ENCODE measurements around the gene NEGR1. TPM values are rescaled to one million over a fixed set of nuclear protein-coding genes. Genes with fewer than 3 reads are reported as not detected.

The NEGR1 gene
- total RNA-seq, 4 donors from 2014 or later: 0.49 to 8.8 (median 2.7) TPM

DNA sequence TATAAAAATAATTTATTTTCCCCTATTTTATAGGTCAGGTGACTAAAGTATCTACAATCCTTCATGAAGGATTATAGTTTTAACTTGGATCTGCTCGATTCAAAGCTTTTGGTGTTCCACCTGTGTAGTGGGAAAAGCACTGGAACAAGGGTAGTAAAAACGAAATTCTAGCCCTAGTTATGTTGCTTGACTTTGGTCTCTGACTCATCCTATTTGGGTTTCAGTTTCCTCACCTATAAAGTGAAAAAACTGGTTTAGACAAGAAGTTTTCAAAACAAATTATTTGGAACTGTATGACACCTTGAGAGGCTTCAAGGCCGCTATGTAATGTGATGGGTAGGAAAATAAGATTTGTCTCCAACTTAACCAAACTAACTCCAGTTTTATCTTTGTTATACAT lies 696.3 kb downstream of the NEGR1 start:
- intact Hi-C loops (cut with DNase I): no loop called here
- Histone ChIP-seq H3K4me1 (no peaks in the 10 kb centered on the region), H3K27me3 (no peaks in the 10 kb centered on the region), H3K4me3 (no peak overlapping the region), H3K27ac (no peak overlapping the region), H3K36me3 (no peaks in the 10 kb centered on the region), H3K9me3 (no peaks in the 10 kb centered on the region)
- 46 to 48% methylated on average over 3 of the region's 3 CpGs for WGBS, 2 donors
- DNase-seq: no peak
- no peak for TF ChIP-seq POLR2A (IDR thresholded peaks at IDR 0.05)
- TF ChIP-seq, protein P1, sequence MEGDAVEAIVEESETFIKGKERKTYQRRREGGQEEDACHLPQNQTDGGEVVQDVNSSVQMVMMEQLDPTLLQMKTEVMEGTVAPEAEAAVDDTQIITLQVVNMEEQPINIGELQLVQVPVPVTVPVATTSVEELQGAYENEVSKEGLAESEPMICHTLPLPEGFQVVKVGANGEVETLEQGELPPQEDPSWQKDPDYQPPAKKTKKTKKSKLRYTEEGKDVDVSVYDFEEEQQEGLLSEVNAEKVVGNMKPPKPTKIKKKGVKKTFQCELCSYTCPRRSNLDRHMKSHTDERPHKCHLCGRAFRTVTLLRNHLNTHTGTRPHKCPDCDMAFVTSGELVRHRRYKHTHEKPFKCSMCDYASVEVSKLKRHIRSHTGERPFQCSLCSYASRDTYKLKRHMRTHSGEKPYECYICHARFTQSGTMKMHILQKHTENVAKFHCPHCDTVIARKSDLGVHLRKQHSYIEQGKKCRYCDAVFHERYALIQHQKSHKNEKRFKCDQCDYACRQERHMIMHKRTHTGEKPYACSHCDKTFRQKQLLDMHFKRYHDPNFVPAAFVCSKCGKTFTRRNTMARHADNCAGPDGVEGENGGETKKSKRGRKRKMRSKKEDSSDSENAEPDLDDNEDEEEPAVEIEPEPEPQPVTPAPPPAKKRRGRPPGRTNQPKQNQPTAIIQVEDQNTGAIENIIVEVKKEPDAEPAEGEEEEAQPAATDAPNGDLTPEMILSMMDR (IDR thresholded peaks at IDR 0.05): no peak

DNA sequence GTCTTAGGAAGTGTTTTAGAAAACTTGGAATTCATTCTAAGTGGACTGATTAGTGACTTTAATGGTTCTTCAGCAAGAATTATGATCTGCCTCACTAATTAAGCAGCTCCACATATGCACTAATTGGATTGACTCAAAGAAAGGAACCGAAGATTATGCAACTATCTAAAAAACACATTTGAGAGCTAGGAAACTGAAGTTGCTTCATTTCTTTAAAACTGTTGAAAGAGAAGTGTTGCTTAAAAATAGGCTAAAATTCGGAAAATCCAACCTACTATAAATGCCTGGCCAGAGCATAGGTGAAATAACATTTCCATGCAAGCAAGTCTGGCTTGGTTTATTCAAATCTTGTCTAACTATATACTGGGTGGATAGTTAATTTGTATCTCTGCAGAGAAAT lies 698.6 kb downstream of the NEGR1 start:
- no peaks in the 10 kb centered on the region for H3K36me3 ChIP-seq
- TF ChIP-seq POLR2A (IDR thresholded peaks at IDR 0.05): no peak
- TF ChIP-seq, protein P1 (IDR thresholded peaks at IDR 0.05): no peak
- H3K27me3 ChIP-seq: no peaks in the 10 kb centered on the region
- DNase-seq: no peak
- H3K27ac ChIP-seq: no peak overlapping the region
- 55 to 65% methylated on average over 2 of the region's 2 CpGs for WGBS, 2 donors
- H3K4me3 ChIP-seq: no peak overlapping the region
- intact Hi-C loops (cut with DNase I): no loop called here
- H3K4me1 ChIP-seq: no peaks in the 10 kb centered on the region
- no peaks in the 10 kb centered on the region for H3K9me3 ChIP-seq

DNA sequence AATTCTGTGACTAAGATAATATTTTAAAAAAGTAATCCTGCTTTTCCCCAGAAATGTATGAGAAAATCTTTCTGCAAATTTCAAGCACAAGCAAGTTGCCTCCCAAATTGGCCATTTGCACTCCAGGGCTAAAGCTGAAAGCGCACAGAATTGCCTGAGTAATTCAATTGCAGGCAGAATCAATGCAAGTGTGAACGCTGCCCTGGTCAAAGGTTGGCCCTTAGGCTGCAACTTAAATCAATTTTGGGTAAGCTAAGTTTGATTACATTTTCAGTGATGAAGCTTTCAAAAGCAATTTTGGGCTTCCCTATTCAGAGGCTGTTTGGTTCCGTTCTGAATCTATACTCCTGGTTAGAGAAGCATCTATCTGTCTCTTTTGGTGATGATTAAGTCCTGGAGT lies 699.7 kb downstream of the NEGR1 start:
- 67 to 76% methylated on average over 3 of the region's 3 CpGs for WGBS, 2 donors
- intact Hi-C loops (cut with DNase I): no loop called here
- TF ChIP-seq, protein P1 (IDR thresholded peaks at IDR 0.05): no peak
- no peak for TF ChIP-seq POLR2A (IDR thresholded peaks at IDR 0.05)

DNA sequence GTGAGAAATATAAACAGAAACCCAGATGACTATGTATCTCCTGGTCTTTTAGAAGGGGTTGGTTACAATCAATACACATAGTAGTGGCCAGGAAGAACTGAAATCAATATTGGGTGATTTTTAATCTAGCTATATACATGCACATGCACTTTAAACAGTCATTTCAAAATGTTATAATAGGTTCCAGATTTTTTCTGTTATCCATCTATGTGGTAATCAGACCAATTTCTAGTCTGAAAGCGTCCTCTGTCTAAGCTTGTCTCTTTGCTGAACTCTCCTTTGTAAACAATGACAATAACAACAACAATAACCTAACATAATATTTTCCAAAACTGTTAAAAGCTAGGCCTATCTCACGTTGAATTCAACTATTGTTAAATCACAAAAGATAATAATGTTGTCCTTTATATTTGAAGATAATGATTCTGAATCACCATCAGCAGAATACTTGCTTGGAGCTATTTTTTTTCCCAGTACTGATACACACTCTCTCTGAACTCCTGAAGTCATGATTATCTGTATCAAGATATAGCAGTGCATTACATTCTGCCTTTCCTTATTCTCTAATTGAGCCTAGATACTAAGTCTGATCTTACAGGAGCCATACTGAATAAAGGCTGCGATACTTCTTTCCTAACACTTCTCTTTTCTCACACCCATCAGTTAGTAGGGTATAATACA lies 704.7 kb downstream of the NEGR1 start:
- no peaks in the 10 kb centered on the region for H3K9me3 ChIP-seq
- intact Hi-C loops (cut with DNase I): no loop called here
- H3K4me1 ChIP-seq: no peaks in the 10 kb centered on the region
- H3K27ac ChIP-seq: no peak overlapping the region
- no peaks in the 10 kb centered on the region for H3K27me3 ChIP-seq
- H3K4me3 ChIP-seq: no peak overlapping the region
- TF ChIP-seq, protein P1 (IDR thresholded peaks at IDR 0.05): no peak
- no peak for TF ChIP-seq POLR2A (IDR thresholded peaks at IDR 0.05)
- H3K36me3 ChIP-seq: no peaks in the 10 kb centered on the region
- DNase-seq: no peak
- 55 to 58% methylated on average over 3 of the region's 3 CpGs for WGBS, 2 donors

More for the DNA sequence above, 699.7 kb downstream of the NEGR1 start:
- no peaks in the 10 kb centered on the region for H3K4me1 ChIP-seq
- no peaks in the 10 kb centered on the region for H3K36me3 ChIP-seq
- no peaks in the 10 kb centered on the region for H3K27me3 ChIP-seq
- H3K27ac ChIP-seq: no peak overlapping the region
- no peak overlapping the region for H3K4me3 ChIP-seq
- no peaks in the 10 kb centered on the region for H3K9me3 ChIP-seq
- no peak for DNase-seq

DNA sequence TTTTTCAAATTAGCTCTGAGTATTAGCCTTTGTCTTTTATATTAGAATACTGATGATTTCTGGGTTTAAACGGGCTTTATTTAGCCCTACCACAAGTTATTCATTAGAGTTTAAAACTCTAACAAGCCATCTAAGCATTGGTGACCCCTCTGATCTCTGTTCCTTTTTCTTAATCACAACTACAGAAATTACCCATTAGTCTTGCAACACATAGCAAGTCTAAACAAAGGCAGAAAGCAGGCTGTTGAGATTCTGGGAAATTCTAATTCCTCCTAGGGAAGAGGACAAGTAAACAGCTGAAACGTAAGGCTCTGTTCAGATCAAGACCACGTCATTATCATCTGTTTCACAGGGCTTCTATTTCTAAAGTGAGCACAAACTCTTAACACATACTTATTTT lies 710.3 kb downstream of the NEGR1 start:
- Histone ChIP-seq H3K4me1 (no peaks in the 10 kb centered on the region), H3K27me3 (no peaks in the 10 kb centered on the region), H3K9me3 (no peaks in the 10 kb centered on the region), H3K4me3 (peak overlapping the region in 1 of 4 donors; percentile 16), H3K36me3 (no peaks in the 10 kb centered on the region), H3K27ac (peak overlapping the region in 3 of 4 donors; percentile 31 to 68 (median 53))
- 37 to 58% methylated on average over 3 of the region's 3 CpGs for WGBS, 2 donors
- DNase-seq: no peak
- TF ChIP-seq POLR2A (IDR thresholded peaks at IDR 0.05): no peak
- TF ChIP-seq, protein P1 (IDR thresholded peaks at IDR 0.05): no peak
- intact Hi-C loops (cut with DNase I): no loop called here
